ENCODE data around the gene CLEC7A.

The CLEC7A gene

DNA sequence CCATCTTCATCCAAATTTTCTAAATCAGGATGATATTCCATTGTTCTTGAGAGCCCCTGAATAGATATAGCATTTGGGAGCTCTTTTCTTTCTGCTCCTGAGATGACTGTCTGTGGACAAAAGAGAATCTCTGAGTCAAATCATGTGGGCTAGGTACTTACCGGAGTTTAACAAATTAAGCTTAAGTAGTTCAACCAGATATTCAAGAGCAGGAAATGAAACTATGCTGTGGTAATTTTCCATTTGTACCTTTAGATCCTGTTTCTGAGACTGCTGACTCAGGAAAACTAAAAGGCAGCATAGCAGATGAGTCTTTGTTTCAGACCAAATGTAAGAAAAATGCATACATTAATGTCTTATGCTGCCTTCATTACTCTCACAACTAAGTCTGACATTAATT lies at the start of gene CLEC7A:
TSS of gene CLEC7A (minus strand) at position 158 of the 400 bp plus-strand sequence. CDS start at position 41, 117 bp downstream.
- FAIRE-seq (peak; percentile 72), DNase-seq (ENCODE audit: extremely low spot score, insufficient read length, low read depth) (no peak)

DNA sequence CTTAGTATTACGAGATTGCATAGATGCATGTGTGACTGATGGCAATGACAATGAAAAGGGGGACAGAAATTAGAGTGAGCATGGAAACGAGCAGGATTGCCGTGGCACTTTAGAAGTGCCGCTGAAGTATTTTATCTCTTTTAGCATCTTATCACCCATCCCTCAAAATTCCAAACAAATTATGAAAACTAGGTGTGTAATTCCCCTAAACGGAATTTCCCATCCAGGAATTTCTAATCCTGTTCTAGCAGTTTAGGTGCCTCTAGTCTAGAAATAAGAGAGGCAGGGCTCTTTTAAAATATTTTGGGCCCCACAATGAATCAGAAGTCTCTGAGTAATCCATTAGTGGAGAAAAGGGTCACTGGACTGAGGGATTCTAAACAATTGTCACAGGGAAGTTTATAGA lies 49.8 kb upstream of the CLEC7A start:
- DNase-seq (ENCODE audit: extremely low spot score, insufficient read length, low read depth), result no peak
- FAIRE-seq, result no peak

DNA sequence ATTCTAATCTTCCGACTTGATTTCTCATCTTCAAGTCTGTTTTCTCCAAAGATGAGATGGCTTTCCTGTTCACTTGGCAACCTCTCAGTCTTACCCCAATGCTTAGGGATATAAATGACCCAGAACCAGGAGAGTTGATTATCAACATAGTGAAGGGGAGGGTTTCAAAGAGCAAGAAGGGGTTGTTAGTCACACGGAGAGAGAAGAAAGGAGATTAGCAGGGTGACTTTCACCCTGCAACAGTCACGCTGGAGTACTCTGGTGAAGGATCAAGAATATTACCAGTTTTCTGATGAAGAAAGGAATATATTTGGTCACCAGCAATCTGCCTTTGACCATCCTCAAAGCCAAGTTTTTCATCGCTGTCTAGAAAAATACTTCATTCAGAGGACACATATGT lies 48.8 kb upstream of the CLEC7A start, which contains the start of gene TMEM52B:
TSS of gene TMEM52B (plus strand) at position 212 of the 400 bp plus-strand sequence. CDS start 543 bp downstream, outside the sequence.
- FAIRE-seq (no peak), DNase-seq (ENCODE audit: extremely low spot score, insufficient read length, low read depth) (no peak)

DNA sequence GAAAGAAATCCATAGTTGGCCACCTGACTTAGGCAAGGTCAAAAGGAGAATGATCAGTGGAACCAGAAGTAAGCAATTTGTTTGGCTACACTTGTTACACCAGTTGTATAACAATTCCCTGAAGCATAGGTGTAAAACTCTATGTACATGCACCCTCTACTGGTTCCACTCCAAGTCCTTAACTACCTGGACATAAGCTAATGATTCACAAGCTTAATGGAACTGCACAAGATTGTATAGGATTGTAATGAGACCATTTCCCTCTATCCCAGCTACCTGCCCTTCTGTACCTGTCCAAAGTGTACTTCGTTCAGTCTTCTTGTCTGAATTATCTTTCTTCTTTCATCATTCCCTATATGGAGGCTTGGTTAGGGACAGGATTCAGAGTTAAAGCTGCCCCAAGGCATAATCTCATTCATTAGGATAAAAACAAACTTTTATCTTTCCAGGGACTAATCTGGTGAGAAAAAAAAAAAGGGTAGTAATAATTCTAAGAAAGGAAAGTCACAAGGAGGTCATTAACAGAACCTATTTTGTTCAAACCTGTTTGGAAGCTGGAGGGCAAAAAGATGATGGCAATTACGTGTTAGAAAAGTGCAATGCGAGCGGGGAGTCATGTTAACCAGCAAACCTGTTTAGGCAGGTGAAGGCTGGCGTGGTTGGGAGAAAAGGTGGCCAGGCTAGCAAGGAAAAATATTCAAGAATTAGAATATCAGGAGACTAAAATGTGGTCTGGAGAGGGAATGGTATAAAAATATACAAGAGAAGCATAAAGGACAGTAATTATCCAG lies 46.0 kb upstream of the CLEC7A start:
- FAIRE-seq, result no peak

DNA sequence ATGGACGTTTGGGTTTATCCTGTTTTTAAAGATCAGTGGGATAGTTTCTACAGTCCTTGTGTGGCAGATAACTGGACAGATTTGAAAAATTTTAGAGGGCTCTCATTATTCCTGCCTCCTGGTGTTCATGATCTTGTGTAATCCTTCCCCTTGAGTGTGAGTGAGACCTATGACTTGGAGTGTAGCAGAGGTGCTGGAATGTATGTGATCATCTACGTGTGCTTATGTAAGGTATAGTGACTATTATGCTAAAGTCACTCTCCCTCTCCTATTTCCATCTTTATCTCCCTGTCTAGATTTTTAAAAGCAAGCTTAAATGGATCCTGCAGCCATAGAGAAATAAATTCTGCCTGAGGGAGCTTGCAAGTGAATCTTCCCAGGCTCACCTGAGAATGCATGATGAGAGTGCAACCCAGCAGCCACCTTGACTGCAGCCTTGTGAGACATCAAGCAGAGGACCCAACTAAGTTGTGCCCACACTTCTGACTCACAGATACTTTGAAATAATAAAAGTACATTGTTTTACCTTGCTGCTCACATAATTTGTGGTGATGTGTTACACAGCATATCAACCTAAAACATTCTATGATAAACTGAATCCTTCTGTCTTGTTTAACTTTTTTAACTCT lies 45.1 kb upstream of the CLEC7A start:
- no peak for FAIRE-seq

More for the DNA sequence above, 46.0 kb upstream of the CLEC7A start:
- no peak for DNase-seq (ENCODE audit: extremely low spot score, insufficient read length, low read depth)

DNA sequence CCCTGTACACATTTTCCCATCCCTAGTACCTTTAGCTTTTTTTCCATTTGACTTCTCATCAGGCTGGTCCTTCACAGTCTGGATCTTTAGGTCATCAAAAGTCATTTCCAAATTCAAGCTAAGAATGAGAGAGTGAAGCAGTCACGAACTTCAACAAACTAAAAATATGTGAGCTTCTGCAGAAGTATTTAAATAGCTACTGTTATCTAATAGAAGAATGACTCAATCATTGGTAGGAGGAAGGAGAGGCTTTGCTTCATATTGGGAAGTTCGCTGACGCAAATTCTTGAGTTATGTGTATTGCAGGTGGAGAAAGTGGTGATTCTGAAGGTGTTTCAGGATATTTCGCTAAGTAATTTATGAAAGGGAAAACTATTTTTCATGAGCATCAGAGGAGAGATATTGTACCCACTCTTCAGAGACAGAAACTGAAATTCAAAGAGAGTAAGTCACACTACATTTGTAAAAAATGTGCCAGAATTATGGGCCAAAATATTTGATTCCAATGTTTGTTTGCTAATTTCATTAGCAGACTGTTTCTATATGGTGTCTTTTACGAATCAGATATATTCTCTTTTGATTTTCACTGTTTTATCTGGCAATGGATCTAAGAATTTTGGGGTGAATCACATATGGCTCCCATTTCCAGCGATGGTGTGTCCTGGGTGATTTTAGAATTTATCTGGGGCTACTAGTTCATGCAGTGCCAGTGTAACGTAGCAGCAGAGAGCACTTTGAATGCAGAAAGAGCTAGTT lies 42.2 kb upstream of the CLEC7A start, which contains the start of gene OLR1:
TSS of gene OLR1 (minus strand) at position 160 of the 756 bp plus-strand sequence. CDS start at position 105, 55 bp downstream.
- DNase-seq (ENCODE audit: extremely low spot score, insufficient read length, low read depth) (no peak), FAIRE-seq (no peak)

More for the DNA sequence above, 45.1 kb upstream of the CLEC7A start:
- DNase-seq (ENCODE audit: extremely low spot score, insufficient read length, low read depth), result no peak

DNA sequence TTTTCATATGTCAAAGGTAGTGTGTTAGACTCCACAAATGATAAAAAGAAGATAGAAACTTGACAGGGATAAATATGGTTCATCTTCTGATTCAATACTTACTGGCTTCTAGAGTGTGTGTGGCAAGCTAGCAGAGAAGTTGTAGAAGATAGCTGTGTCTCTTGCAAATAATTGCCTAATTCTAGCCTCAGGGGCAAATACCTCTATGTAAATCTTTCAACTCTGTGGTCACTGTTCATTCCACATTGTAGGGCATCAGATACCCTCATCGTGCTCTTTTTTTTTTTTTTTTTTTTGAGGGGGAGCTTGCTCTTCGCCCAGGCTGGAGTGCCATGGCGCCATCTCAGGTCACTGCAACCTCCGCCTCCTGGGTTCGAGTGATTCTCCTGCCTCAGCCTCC lies 40.2 kb upstream of the CLEC7A start:
- FAIRE-seq, result no peak
- no peak for DNase-seq (ENCODE audit: extremely low spot score, insufficient read length, low read depth)

DNA sequence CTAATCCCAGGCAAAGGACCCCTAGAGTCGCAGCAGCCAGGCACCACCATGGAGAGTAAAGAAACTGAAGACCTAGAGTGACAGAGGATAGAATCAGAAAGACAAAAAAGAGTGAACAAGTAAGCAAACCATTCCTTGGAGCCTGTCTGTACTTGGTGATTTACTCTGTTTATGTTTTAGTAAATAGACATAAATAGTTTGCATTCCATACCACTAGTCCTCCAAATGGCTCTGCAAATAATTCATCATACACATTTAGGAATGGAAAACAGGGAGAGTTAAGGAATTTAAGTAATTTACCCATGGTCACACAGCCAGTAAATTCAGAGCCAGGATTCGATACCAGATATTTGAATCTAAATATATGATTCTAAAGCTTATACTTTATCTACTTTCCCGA lies 39.1 kb upstream of the CLEC7A start:
- FAIRE-seq, result no peak

DNA sequence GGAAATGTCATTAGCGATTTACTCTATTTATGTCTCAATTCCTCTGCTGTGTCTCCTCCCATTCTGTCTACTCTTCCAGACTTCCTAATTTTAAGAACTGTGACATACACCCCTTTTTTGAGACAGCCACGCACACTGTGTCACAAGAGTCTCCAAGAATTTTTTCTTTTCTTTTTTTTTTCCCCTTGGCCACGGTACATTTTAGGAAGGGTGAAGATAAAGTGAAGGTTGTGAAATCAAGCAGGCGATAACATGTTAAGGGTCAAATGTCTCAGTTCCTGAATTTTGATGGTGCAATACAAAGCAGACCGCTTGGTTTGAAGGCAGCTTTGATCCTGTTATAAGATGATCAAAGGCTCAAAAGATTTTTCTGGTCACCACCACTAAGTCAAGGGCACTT lies 37.6 kb upstream of the CLEC7A start:
- FAIRE-seq (no peak), DNase-seq (ENCODE audit: extremely low spot score, insufficient read length, low read depth) (no peak)

More for the DNA sequence above, 39.1 kb upstream of the CLEC7A start:
- no peak for DNase-seq (ENCODE audit: extremely low spot score, insufficient read length, low read depth)

DNA sequence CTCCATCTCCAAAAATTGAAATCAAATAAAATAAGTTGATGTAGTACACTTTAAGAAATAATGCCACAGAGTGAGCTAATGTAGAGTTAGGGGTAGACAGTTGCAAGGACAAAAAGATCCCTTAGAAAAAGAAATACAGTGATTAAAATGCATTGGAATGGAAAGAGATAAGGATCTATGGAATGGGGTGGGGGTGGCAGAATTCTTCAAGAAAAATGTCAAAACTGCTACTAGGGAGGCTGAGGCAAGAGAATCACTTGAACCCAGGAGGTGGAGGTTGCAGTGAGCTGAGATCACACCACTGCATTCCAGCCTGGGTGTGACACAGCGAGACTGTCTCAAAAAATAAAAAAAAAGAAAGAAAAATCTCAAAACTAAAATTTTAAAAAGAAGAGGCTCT lies 35.4 kb upstream of the CLEC7A start:
- no peak for FAIRE-seq
- no peak for DNase-seq (ENCODE audit: extremely low spot score, insufficient read length, low read depth)

DNA sequence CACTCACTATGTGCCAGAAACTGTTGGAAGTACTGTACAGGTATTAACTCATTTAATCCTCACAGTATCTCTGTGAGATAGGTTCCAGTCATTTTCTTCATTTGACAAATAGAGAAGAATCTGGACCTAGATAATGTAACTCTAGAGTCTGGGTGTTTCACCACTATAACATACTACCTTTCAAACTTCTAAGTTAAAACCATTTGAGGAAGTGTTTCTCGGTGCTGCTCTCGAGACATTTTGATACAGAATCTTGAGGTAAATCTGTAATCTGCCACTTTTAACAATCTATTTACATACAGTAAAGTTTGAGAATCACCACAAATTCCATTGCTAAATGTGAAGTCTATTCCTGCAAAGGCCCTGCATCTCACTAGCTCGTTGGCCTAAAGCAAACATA lies 33.1 kb upstream of the CLEC7A start:
- FAIRE-seq, result no peak
- DNase-seq (ENCODE audit: extremely low spot score, insufficient read length, low read depth), result no peak

DNA sequence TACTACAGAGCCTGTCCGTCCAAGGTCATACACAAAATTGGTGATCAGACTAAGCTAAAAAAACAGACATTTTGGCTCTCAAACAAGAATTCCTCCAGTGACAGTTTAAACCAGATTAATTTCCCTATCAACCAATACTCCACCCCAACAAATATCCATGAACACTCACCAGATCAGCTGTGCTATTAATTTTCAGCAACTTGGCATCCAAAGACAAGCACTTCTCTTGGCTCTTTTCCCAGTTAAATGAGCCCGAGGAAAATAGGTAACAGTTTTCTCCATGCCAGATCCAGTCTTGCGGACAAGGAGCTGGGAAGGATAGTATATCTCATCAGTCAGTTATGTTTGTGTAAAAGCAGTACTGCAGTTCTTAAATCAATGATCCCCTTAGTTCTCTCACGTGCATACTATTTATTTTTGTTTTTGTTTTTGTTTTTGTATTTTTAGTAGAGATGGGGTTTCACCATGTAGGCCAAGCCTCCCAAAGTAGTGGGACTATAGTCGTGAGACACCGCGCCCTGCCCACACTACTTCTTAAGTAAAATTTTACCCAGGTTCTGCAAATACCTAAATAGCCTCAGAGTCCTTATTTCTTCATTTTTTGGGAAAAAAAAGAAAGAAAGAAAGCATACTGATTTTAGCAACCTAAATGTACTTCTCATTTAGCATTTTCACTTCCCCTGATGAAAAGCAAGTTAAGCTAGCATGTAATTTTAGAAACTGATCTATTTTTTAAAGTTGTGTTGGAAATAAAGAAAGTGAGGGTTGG lies 30.8 kb upstream of the CLEC7A start:
- no peak for FAIRE-seq

DNA sequence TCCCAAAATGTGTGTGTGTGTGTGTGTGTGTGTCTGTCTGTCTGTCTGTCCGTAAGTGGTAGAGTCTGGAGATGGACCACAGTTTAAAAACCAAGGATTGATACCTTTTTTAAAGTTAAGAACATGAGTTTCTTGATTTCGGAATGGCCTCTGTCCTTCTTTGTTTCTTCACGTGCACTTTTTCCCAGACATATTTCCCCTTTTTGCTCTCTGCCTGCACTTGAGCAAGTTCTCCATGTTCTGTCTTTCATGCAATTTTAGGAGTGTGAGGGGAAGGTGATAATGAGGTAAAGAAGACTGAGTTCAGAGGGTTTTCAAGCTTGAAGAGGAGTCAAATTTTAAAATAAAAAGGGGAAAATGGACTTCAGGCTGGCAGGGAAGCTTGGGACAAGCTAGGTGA lies 29.3 kb upstream of the CLEC7A start:
- FAIRE-seq, result no peak
- DNase-seq (ENCODE audit: extremely low spot score, insufficient read length, low read depth), result no peak

More for the DNA sequence above, 30.8 kb upstream of the CLEC7A start:
- DNase-seq (ENCODE audit: extremely low spot score, insufficient read length, low read depth), result no peak

DNA sequence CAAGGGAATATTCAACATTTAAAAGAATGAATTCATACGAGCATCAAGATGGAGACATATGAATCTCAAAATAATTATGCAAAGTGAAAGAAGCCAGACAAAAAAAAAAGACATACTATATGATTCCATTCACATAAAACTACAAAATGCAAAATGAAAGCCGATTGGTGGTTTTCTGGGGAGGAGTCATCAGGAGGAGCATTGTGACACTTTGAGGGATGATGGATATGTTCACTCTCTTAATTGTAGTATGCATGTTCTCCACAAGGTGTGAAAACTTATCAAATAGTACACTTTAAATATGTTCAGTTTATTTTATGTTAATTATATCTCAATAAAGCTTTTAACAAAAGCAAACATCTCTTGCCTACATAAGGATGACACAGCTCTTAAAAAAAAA lies 28.4 kb upstream of the CLEC7A start:
- FAIRE-seq, result no peak
- DNase-seq (ENCODE audit: extremely low spot score, insufficient read length, low read depth), result no peak

DNA sequence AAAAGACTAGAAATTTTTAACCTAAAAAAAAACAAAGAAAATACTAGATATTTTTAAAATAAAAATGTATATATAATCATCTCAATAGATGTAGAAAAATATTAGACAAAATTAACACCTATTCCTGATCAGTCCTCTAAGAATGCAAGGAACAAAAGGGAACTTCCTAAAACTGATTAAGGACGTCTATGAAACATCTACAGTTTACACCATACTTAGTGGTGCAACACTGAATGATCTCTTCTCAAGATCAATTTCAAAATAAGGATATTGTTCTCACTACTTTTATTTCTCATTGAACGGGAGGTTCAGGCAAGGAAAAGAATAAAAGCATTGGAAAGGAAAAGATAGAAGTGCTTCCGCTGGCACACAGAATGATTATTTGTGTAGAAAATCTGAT lies 26.0 kb upstream of the CLEC7A start:
- DNase-seq (ENCODE audit: extremely low spot score, insufficient read length, low read depth), result no peak
- no peak for FAIRE-seq

DNA sequence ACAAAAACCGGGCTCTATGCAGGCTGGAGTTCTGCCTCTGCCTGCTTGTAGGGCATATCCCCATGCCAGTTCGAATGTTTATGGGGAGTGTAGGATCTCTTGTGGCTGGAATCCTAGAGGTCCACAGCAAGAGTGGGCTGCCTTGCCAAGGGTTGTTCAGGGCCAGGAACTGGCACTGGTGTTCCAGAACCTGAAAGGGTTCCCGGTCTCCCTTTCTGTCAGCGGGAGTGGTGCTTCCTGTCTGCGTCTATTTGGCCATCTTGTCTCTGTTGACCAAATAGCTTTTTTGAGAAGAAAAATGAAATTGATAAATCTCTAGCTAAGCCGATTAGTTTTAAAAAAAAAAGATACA lies 24.1 kb upstream of the CLEC7A start:
- FAIRE-seq, result no peak
- DNase-seq (ENCODE audit: extremely low spot score, insufficient read length, low read depth), result no peak

DNA sequence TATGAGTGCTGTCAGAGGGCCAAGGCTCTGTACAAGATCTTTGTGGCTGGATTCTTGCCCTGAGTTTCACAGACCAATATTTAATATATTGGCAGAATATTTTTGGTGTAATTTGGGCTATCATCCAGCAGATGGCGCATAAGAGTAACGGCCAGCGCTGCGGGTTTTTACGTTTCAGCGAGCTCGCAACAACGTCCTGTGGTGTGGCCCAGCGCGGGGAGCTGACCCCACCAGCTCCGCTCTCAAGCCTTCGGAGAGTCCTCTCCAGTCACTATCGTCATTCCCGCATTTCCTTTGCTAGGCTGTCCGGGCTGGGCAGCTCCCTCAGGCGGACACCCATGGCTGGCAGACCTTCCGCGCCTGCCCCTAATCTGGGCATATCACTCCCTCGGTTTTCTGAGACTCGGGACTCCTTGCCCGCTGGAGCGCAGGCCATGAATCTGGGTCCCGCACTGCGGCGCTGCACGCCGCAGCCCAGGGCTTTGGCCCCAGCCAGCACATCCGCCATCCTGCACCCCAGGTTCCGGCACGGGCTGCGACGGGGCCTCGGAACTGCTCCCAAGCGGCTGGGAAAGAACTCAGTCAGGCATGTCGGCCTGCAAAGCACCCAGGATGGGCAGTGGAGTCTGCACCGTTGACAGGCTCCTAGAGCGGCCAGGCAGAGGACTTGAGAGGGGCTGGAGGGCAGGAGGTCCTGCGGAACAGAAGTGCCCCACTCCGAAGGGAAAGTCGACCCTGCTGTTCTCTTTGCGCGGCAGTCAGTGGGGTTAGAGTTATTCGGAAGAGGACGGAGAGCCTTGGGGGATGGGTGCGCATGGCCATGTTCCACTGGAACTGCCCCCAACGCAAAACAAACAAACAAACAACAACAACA lies 23.5 kb upstream of the CLEC7A start:
- no peak for DNase-seq (ENCODE audit: extremely low spot score, insufficient read length, low read depth)
- peak; percentile 83 for FAIRE-seq

DNA sequence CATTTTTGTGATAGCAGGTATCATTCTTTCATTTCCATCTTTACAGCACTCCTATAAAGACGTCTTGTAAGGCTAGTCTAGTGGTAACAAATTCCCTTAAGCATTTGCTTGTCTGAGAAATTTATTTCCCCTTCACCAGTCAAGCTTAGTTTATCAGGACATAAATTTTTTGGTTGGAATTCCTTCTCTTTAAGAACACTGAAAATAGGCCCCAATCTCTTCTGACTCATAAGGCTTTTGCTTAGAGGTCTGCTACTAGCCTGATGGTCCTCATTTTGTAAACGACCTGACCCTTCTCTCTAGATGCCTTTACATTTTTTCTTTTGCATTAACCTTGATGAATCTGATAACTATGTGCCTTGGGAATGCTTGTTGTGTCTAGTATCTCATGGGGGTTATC lies 21.6 kb upstream of the CLEC7A start:
- no peak for FAIRE-seq
- DNase-seq (ENCODE audit: extremely low spot score, insufficient read length, low read depth), result no peak
